Right lobe of liver (tissue), 5 donors: ENCODE measurements around the gene UVSSA. TPM values are rescaled to one million over a fixed set of nuclear protein-coding genes. Genes with fewer than 3 reads are reported as not detected.

Source experiments
- total RNA-seq, 6 experiments: library from RNA; depleted of rRNA in 2 of 6; stranded (reverse); fragments of >200 nt in 2 of 6; fragmentation: NEBNext Ultra II Directional in 3 of 6; extraction: Animal tissue kit (Norgen Biotek cat#: 25700) in 3 of 6; gene quantifications; one replicate each; pipeline versions ENCODE4 v1.1.0 to v1.2.4, GENCODE V29; 2016 to 2023
- donor health status: DM: no; HTN: no; CAD: no.
- donor health status: DM: no; HTN: no; CAD: no.
- donor health status: DM: no; HTN: yes; CAD: no.
- donor health status: DM: no; HTN: yes; CAD: no.

Gene UVSSA
- total RNA-seq, 6 experiments from 2014 or later = 9.1 to 14.5 (median 11.3) TPM

Other genes starting within 250 kb of the UVSSA start
- gene RNF212, start 233.6 kb upstream of the UVSSA start, total RNA-seq = 1 to 10 TPM in 1 of 6 experiments, under 1 TPM in 3, not detected in 2; 0.29 to 1.2 (median 0.50) TPM
- gene SPON2, start 174.6 kb upstream of the UVSSA start, total RNA-seq = 100 to 1,000 TPM in 3 of 6 experiments, 10 to 100 TPM in 3; 41.9 to 138 (median 99.9) TPM
- 10 to 100 TPM; 74.8 to 85.5 (median 79.4) TPM for gene CTBP1, start 98.1 kb upstream of the UVSSA start, total RNA-seq
- 10 to 100 TPM; 24.3 to 42.0 (median 27.9) TPM for gene MAEA, start 57.3 kb upstream of the UVSSA start, total RNA-seq
- gene NKX1-1, start 59.2 kb downstream of the UVSSA start, total RNA-seq = not detected